ENCODE data around the gene SPAG16.

The SPAG16 gene

DNA sequence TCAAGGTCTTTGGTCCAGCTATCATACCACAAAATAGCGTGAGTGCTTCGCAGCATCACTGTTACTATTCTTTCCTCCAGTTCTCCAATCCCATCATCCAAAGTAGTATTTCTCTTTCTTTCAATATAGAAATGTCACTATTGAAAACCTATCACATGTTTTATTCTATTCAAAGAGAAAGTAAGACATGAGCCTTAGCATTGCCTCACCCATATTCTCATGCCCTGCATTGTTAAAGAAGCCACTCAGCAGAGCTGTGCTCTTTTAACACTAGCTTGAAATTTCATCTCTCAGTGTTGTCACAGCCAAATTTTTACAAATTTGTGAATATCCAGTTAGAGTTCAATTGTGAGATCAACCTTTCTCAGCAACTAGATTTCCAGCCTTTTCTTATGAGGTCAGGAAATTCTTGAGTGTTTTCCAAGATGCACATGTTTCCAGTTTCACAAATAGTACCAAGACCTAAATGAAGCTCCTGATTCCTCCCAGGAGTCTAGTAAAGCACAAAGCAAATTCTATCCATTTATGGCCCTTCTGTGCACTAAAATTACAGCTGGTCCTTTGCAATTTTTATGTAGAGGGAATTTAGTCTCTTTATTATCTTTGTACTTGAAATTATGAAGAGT is 343.7 kb downstream of the SPAG16 start:
- TF ChIP-seq POLR2AphosphoS5 (IDR thresholded peaks at IDR 0.05; ENCODE audit: low read depth) (no peak), SPI1 (IDR thresholded peaks at IDR 0.05; ENCODE audit: borderline replicate concordance, low read depth) (no peak), GABPA (IDR thresholded peaks at IDR 0.05; ENCODE audit: low read depth) (no peak)
- TF ChIP-seq, protein P1, sequence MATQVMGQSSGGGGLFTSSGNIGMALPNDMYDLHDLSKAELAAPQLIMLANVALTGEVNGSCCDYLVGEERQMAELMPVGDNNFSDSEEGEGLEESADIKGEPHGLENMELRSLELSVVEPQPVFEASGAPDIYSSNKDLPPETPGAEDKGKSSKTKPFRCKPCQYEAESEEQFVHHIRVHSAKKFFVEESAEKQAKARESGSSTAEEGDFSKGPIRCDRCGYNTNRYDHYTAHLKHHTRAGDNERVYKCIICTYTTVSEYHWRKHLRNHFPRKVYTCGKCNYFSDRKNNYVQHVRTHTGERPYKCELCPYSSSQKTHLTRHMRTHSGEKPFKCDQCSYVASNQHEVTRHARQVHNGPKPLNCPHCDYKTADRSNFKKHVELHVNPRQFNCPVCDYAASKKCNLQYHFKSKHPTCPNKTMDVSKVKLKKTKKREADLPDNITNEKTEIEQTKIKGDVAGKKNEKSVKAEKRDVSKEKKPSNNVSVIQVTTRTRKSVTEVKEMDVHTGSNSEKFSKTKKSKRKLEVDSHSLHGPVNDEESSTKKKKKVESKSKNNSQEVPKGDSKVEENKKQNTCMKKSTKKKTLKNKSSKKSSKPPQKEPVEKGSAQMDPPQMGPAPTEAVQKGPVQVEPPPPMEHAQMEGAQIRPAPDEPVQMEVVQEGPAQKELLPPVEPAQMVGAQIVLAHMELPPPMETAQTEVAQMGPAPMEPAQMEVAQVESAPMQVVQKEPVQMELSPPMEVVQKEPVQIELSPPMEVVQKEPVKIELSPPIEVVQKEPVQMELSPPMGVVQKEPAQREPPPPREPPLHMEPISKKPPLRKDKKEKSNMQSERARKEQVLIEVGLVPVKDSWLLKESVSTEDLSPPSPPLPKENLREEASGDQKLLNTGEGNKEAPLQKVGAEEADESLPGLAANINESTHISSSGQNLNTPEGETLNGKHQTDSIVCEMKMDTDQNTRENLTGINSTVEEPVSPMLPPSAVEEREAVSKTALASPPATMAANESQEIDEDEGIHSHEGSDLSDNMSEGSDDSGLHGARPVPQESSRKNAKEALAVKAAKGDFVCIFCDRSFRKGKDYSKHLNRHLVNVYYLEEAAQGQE (IDR thresholded peaks at IDR 0.05; ENCODE audit: insufficient replicate concordance, low read depth) = no peak
- TF ChIP-seq, protein P2, sequence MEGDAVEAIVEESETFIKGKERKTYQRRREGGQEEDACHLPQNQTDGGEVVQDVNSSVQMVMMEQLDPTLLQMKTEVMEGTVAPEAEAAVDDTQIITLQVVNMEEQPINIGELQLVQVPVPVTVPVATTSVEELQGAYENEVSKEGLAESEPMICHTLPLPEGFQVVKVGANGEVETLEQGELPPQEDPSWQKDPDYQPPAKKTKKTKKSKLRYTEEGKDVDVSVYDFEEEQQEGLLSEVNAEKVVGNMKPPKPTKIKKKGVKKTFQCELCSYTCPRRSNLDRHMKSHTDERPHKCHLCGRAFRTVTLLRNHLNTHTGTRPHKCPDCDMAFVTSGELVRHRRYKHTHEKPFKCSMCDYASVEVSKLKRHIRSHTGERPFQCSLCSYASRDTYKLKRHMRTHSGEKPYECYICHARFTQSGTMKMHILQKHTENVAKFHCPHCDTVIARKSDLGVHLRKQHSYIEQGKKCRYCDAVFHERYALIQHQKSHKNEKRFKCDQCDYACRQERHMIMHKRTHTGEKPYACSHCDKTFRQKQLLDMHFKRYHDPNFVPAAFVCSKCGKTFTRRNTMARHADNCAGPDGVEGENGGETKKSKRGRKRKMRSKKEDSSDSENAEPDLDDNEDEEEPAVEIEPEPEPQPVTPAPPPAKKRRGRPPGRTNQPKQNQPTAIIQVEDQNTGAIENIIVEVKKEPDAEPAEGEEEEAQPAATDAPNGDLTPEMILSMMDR (IDR thresholded peaks at IDR 0.05; ENCODE audit: insufficient read depth, low read length) = no peak
- no peak for DNase-seq (ENCODE audit: low read depth in 1 of 2, low spot score in 1 of 2)
- no peaks in the 10 kb centered on the region for H3K27me3 ChIP-seq (ENCODE audit: insufficient read depth, poor library complexity, severe bottlenecking)
- H3K27ac ChIP-seq (replicated peaks) = no peak overlapping the region
- no peak overlapping the region for H3K4me3 ChIP-seq (replicated peaks; ENCODE audit: insufficient read depth, low read length)

DNA sequence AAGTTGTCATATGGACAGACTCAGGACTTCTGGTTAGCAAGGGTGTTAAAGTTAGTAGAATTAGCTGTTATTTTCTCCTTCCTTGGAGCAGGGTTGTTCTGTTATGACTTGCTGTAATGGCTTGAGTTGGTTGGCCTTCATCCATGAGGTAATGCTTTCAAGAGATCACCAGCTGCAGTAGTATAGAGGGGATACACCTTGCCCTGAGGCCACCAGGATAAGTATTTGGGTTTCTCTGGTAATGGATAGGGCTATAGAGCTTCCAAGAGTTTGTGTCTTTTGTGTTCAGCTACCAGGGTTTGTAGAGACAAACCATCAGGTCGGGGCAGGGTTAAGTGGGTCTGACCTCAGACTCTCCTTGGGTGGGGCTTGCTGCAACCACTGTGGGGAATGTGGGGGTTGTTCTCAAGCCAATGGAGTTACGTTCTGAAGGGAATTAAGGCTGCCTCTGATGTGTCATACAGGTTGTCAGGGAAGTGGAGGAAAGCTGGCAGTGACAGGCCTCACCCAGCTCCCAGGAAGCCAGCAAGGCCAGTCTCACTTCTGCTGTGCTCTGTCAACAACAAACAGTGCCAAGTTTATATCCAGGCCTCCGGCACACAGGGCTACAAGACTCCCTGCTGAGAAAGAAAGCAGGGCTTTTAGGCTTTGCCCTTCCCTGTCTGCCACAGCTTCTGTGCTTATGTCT is 356.6 kb downstream of the SPAG16 start:
- H3K27ac ChIP-seq (replicated peaks) = no peak overlapping the region
- TF ChIP-seq GABPA (IDR thresholded peaks at IDR 0.05; ENCODE audit: low read depth) = no peak
- TF ChIP-seq SPI1 (IDR thresholded peaks at IDR 0.05; ENCODE audit: borderline replicate concordance, low read depth) = no peak
- TF ChIP-seq, protein P1 (IDR thresholded peaks at IDR 0.05; ENCODE audit: insufficient replicate concordance, low read depth) = no peak
- TF ChIP-seq, protein P2 (IDR thresholded peaks at IDR 0.05; ENCODE audit: insufficient read depth, low read length) = no peak
- no peak for TF ChIP-seq POLR2AphosphoS5 (IDR thresholded peaks at IDR 0.05; ENCODE audit: low read depth)
- no peak for DNase-seq (ENCODE audit: low read depth in 1 of 2, low spot score in 1 of 2)

DNA sequence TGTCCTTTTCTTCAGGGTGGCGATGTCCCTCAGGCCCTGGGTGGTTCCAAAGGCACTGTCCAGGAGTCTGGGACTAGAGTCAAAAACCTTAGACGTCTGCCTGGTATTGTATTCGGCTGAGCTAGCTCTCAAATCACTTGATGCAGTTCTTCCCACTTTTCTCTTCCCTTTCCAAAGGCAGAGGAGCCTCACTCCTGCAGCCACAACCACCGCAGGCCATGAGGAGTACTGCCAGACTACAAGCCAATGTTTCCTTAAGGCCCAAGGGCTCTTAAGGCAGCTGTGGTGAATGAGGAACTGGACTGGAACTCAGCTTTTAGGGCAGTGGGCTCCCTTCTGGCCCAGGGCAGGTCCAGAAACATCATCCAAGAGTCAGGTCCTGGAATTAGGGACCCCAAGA is 360.7 kb downstream of the SPAG16 start:
- no peak for DNase-seq (ENCODE audit: low read depth in 1 of 2, low spot score in 1 of 2)
- no peaks in the 10 kb centered on the region for H3K27me3 ChIP-seq (ENCODE audit: insufficient read depth, poor library complexity, severe bottlenecking)
- no peak overlapping the region for H3K4me3 ChIP-seq (replicated peaks; ENCODE audit: insufficient read depth, low read length)
- TF ChIP-seq POLR2AphosphoS5 (IDR thresholded peaks at IDR 0.05; ENCODE audit: low read depth) (no peak), SPI1 (IDR thresholded peaks at IDR 0.05; ENCODE audit: borderline replicate concordance, low read depth) (no peak), GABPA (IDR thresholded peaks at IDR 0.05; ENCODE audit: low read depth) (no peak)
- TF ChIP-seq, protein P1 (IDR thresholded peaks at IDR 0.05; ENCODE audit: insufficient replicate concordance, low read depth) = no peak
- TF ChIP-seq, protein P2 (IDR thresholded peaks at IDR 0.05; ENCODE audit: insufficient read depth, low read length) = no peak
- no peak overlapping the region for H3K27ac ChIP-seq (replicated peaks)

More for the DNA sequence above, 356.6 kb downstream of the SPAG16 start:
- Histone ChIP-seq H3K27me3 (ENCODE audit: insufficient read depth, poor library complexity, severe bottlenecking) (no peaks in the 10 kb centered on the region), H3K4me3 (replicated peaks; ENCODE audit: insufficient read depth, low read length) (no peak overlapping the region)

Data from HL-60 (cell line).